ENCODE results near the gene ENDOV. TPM values are rescaled to one million over a fixed set of nuclear protein-coding genes. Genes with fewer than 3 reads are reported as not detected.

Gene ENDOV
- total and polyA plus RNA-seq, 2 of the 13 experiments (the other 11 are each of a cell fraction or from before 2014, with no cell fraction given) = 15.1 to 17.1 TPM

DNA sequence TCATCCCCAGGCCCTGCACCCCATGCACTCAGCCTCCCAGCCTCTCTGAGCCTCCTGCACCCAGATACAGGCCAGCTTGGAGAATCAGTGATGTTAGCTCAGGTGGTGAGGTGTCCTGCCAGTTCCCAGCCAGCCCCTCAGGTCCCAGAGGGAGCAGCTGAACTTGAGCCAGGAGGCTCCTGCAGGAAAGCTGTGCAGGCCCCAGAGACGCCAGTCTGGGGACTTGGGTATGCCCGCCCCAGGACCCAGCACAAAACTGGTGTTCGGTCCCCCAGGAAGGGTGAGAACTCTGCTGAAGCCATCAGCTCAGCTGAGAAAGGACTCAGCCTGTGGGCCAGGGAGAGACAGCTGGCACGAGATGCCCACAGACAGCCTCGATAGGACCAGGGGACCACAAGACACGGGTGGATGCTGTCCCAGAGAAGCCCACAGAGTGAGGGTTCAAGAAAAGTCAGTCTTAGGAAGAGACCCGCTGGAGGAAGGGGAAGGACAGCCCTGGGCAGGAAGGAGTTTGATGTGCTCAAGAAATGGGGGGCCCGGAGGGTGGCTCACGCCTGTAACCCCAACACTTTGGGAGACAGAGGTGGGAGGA lies 11.0 kb downstream of the ENDOV start (continued):
- TF ChIP-seq, protein P1, sequence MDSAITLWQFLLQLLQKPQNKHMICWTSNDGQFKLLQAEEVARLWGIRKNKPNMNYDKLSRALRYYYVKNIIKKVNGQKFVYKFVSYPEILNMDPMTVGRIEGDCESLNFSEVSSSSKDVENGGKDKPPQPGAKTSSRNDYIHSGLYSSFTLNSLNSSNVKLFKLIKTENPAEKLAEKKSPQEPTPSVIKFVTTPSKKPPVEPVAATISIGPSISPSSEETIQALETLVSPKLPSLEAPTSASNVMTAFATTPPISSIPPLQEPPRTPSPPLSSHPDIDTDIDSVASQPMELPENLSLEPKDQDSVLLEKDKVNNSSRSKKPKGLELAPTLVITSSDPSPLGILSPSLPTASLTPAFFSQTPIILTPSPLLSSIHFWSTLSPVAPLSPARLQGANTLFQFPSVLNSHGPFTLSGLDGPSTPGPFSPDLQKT (CRISPR knock-in tag; IDR thresholded peaks at IDR 0.05; ENCODE audit: borderline replicate concordance) = no peak
- 0 out of 2 replicates have a peak, but pooled peaks have one; percentile 30 for TF ChIP-seq ZNF776 (CRISPR knock-in tag; IDR thresholded peaks at IDR 0.05)

DNA sequence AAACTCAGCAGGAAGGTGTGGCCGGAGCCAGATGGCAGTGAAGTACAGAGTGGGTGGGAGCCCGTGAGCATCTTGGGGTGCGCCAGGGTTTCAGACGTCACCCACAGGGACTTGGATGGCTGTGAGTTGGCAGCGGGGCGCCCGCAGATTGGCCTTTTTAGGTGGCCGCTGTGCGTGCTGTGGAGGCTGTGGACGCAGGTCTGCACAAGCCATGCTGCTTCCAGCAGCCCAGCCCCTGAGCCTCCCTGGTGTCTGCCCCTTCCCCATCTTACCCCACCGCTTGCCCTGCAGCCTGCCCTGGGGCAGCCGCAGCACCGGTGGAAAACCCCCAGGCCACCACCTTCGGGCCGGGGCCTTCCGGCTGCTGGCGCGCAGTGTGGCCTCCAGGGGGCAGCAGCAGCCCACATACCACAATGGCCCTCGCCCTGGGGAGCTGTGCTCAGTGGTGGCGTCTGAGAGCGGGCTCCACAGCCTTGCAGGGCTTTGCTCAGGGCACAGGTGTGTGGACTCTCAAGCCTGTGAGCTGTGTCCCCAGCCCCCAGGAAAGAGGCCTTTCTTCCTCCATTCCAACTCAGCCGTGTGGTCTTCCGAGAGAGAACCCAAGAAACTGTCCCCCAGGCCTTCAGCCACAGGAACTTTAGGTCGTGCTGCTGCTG lies 11.8 kb downstream of the ENDOV start:
- ChIA-PET POLR2A (interaction anchor here (1.0 to 1.2 kb wide), 2 partner anchors 28 to 545 kb away, joined by 4 to 8 read pairs; no protein-coding TSS in a partner anchor), CTCF (ENCODE audit: low intra/inter-chr PET ratio, low total read pairs) (interaction anchor here (1.5 to 5.9 kb wide), 4 partner anchors 85 to 555 kb away, joined by 4 to 114 read pairs (median 8); no protein-coding TSS in a partner anchor)
- Histone ChIP-seq H3K4me2 (ENCODE audit: low read depth, low read length) (peak overlapping the region; percentile 21; the same call in 1 of the 2 replicates), H4K20me1 (ENCODE audit: insufficient read depth, low read length) (no peaks in the 10 kb centered on the region; the same call in 1 of the 2 replicates), H3K27ac (ENCODE audit: extremely low read length, insufficient read depth, low read length) (no peak overlapping the region), H2AFZ (ENCODE audit: low read length) (no peak overlapping the region), H3K9me3 (ENCODE audit: low read length) (no peaks in the 10 kb centered on the region), H3K27me3 (ENCODE audit: control insufficient read depth in 1 of 2, insufficient read depth in 2 of 2, low read length in 2 of 2) (no peaks in the 10 kb centered on the region), H3K36me3 (replicated peaks in 1 of 2; ENCODE audit: control insufficient read depth in 1 of 2, insufficient read depth in 2 of 2, low read length in 2 of 2) (no peaks in the 10 kb centered on the region), H3K9ac (ENCODE audit: insufficient read depth, low read depth, low read length) (no peak overlapping the region), H3K79me2 (ENCODE audit: insufficient read depth, low read length) (no peaks in the 10 kb centered on the region), H3K4me1 (ENCODE audit: insufficient read depth, low read length) (no peaks in the 10 kb centered on the region), H3K4me3 (replicated peaks in 1 of 3; ENCODE audit: insufficient read depth in 1 of 3, low read depth in 2 of 3, low read length in 3 of 3) (peak overlapping the region in 1 of 3 experiments; percentile 20; a peak in 1 of 6 replicates)
- intact Hi-C loops (cut with micrococcal nuclease; ENCODE audit: unreplicated experiment) (loop anchor here (1.0 to 5.0 kb wide), 4 partner anchors 85 to 551 kb away; no protein-coding TSS in a partner anchor), in situ Hi-C loops (cut with HindIII; ENCODE audit: extremely low pct_ligation_motif_present, low pct_unique_long_range_greater_than_20kb) (loop anchor here (5.0 kb wide), 3 partner anchors 81 to 556 kb away; no protein-coding TSS in a partner anchor)
- FAIRE-seq = peak; percentile 82
- 66% methylated on average over 10 of the region's 24 CpGs for WGBS (ENCODE audit: low lambda C conversion rate)
- BruUV-seq (replicated peaks) = no TSS peak
- peak; percentile 88 for ATAC-seq
- DNase-seq (ENCODE audit: low spot score) = peak; percentile 69
- TF ChIP-seq KDM1A (CRISPR knock-in tag; IDR thresholded peaks at IDR 0.05) (no peak), ZNF138 (CRISPR knock-in tag; IDR thresholded peaks at IDR 0.05; ENCODE audit: low read depth) (no peak), ZNF776 (CRISPR knock-in tag; IDR thresholded peaks at IDR 0.05) (0 out of 2 replicates have a peak, but pooled peaks have one; percentile 43), EHMT2 (IDR thresholded peaks at IDR 0.05; ENCODE audit: borderline replicate concordance, low read depth, low read length) (no peak), ZNF724P (CRISPR knock-in tag; IDR thresholded peaks at IDR 0.05; ENCODE audit: borderline replicate concordance) (no peak), GATAD2A (CRISPR knock-in tag; IDR thresholded peaks at IDR 0.05) (peak; percentile 47; the same call in 1 of the 2 replicates), ZNF570 (CRISPR knock-in tag; IDR thresholded peaks at IDR 0.05; ENCODE audit: borderline replicate concordance) (no peak), POGZ (CRISPR knock-in tag; IDR thresholded peaks at IDR 0.05) (no peak)
- TF ChIP-seq, protein P1 (CRISPR knock-in tag; IDR thresholded peaks at IDR 0.05; ENCODE audit: borderline replicate concordance) = no peak
- TF ChIP-seq, protein P2, sequence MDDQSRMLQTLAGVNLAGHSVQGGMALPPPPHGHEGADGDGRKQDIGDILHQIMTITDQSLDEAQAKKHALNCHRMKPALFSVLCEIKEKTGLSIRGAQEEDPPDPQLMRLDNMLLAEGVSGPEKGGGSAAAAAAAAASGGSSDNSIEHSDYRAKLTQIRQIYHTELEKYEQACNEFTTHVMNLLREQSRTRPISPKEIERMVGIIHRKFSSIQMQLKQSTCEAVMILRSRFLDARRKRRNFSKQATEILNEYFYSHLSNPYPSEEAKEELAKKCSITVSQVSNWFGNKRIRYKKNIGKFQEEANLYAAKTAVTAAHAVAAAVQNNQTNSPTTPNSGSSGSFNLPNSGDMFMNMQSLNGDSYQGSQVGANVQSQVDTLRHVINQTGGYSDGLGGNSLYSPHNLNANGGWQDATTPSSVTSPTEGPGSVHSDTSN (CRISPR knock-in tag; IDR thresholded peaks at IDR 0.05; ENCODE audit: borderline replicate concordance) = no peak
- TF ChIP-seq, protein P3, sequence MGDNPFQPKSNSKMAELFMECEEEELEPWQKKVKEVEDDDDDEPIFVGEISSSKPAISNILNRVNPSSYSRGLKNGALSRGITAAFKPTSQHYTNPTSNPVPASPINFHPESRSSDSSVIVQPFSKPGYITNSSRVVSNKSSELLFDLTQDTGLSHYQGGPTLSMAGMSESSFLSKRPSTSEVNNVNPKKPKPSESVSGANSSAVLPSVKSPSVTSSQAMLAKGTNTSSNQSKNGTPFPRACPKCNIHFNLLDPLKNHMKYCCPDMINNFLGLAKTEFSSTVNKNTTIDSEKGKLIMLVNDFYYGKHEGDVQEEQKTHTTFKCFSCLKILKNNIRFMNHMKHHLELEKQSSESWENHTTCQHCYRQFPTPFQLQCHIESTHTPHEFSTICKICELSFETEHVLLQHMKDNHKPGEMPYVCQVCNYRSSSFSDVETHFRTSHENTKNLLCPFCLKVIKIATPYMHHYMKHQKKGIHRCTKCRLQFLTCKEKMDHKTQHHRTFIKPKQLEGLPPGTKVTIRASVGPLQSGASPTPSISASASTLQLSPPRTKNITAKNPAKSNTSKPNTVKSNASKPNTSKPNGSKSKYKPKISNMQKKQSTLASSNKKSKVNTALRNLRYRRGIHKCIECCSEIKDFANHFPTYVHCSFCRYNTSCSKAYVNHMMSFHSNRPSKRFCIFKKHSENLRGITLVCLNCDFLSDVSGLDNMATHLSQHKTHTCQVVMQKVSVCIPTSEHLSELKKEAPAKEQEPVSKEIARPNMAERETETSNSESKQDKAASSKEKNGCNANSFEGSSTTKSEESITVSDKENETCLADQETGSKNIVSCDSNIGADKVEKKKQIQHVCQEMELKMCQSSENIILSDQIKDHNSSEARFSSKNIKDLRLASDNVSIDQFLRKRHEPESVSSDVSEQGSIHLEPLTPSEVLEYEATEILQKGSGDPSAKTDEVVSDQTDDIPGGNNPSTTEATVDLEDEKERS (CRISPR knock-in tag; IDR thresholded peaks at IDR 0.05) = no peak
- TF ChIP-seq, protein P4, sequence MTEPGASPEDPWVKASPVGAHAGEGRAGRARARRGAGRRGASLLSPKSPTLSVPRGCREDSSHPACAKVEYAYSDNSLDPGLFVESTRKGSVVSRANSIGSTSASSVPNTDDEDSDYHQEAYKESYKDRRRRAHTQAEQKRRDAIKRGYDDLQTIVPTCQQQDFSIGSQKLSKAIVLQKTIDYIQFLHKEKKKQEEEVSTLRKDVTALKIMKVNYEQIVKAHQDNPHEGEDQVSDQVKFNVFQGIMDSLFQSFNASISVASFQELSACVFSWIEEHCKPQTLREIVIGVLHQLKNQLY (CRISPR knock-in tag; IDR thresholded peaks at IDR 0.05) = 0 out of 2 replicates have a peak, but pooled peaks have one; percentile 19
